ENCODE data around the gene SSBP3. TPM values are rescaled to one million over a fixed set of nuclear protein-coding genes. Genes with fewer than 3 reads are reported as not detected.
"Not testable (repeated sequence)": the region's sequence is repeated elsewhere in the genome, so short reads cannot be mapped to it uniquely, and the experiment has no call there.

Gene SSBP3
- total RNA-seq, 2 experiments from 2014 or later = 62.2 to 63.2 TPM

DNA sequence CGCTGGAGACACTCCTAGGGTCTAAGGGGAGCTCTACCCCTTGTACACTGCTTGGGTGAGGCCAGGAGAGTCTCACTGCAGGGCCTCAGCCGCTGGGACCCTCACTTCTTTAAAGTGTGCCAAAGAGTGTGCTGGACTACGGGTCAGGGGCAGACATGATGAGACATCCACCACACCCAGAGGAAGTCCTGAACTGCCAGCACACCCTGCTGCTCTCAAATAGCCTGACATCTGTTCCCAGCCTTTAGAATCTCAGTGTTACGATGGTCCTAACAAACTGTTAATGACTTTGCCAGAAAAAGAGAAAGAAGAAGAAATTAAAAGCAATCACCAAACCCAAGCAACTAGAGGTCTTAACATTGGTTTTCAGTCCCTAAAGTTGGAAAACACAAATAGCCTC is 157.2 kb downstream of the SSBP3 start:
- CTCF ChIA-PET = no interaction called here

DNA sequence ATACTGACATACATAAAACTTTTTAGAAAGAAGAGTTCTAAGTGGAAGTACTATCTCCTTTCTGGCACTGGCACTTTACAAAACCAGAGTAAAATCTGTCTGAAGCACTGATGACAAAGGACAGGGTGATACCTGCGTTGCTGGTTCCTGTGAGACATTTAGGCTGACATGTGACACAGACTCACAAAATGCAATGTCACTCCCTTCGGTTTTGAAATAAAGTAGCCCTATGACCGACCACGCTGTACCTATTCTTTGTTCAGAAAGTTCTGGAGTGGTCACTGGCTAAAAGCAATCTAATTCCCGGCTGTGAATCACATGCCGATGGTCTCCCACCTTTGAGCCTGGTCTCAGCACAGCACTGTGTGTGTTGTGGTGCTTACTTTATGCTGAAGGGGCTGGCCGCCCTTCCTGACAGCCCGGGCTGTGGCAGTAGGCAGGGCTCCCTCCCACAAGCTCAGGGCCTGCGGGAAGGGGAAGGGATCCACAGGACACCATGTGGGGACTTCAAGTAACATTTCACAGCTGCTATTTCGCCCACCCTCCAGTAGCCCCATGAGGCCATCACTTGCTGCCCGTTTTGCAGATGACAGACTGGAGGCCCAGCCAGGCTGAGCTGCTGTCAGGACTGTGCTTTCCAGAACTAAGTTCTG is 158.2 kb downstream of the SSBP3 start:
- ChIA-PET POLR2A (no interaction called here), CTCF (no interaction called here)

More for the DNA sequence above, 157.2 kb downstream of the SSBP3 start:
- POLR2A ChIA-PET = no interaction called here

GRCh38 chr1:54246116-54246721 is 160.0 kb downstream of the SSBP3 start:
- ChIA-PET POLR2A (no interaction called here), CTCF (no interaction called here)

DNA sequence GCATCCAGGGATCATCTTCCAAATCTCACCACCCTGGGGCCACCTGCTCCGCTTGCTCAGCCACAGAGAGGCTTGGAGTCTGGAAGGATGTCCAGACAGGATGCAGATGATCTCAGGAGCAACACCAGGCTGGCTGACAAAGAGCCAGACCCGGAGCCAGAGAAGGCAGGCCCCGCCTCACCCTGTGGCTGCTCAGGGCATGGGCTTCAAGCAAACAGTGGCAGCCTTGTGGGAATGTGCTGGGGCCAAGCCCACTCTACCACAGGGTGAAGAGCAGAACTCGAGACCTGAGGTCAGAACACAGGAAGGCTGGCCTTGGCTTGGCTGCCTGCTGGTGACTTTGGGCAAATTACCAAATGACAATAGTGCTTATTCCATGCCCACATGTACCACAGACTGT is 160.7 kb downstream of the SSBP3 start:
- POLR2A ChIA-PET = no interaction called here
- CTCF ChIA-PET = no interaction called here

GRCh38 chr1:54244655-54245054 is 161.5 kb downstream of the SSBP3 start:
- ChIA-PET POLR2A (no interaction called here), CTCF (no interaction called here)

DNA sequence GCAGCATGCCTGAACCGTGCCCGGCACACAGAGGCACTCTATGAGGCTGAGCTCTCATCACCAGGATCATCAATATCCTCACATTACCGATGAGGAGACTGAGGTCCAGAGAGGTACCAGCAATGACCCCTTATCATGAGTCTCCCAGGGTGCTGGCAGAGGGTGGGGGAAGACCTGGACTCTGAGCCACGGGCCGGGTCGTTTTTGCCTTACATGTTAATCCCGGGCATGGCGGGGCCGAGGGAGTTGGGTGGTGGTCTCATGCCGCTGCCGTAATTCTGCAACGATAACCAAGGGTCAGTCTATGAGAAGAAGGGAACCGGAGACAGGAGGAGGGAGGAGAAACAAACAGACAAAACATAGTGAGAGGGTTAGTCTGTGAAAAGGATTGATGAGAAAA is 163.2 kb downstream of the SSBP3 start:
- POLR2A ChIA-PET = no interaction called here
- CTCF ChIA-PET = no interaction called here

DNA sequence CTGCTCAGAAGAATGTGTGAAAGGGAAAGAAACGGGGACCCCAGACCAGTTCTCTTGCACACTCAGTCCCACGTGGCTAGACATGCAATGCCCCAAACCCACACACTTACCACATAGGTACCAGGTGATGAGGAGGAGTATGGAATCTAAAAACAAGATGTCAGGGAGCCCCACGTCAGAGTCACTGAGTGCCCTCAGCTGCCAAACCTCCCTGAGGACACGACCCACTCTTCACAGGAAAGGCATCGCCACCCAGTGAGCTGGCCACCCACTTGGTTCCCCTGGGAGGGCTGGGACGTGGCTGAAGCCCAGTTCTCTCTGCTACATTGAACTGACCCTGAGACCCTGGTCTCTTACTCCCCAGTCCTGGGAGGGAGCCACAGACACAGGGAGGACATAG is 164.8 kb downstream of the SSBP3 start:
- ChIA-PET CTCF (no interaction called here), POLR2A (no interaction called here)

DNA sequence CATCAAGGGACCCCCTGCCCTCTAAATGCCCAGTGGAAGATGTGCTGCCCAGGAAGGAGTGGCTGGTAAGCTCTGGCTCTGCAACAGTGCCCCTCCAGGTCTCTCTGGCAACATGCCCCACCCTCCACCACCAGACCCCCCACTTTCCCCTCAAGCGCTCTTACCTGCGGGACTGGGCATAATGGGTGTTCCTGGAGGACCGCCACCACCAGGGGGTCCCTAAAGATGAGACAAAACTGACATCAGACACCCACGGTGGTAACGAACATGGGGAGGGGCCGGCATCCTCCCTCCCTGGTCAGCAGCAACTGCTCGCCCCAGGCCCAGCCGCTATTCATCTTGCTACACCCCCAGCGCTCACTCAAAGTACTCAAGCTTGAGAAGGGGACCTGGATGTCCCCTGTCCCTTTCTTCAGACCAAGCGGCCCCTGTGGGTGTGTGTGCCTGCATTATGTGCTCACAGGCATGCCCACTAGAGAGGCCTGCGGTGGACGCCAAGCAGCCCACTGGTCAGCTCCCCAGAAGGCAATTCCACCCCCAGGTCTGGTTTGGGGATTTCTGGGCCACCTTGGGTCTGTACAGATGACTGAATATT is 165.4 kb downstream of the SSBP3 start:
- ChIA-PET CTCF (no interaction called here), POLR2A (no interaction called here)

GRCh38 chr1:54239631-54240031 is 166.6 kb downstream of the SSBP3 start:
- ChIA-PET CTCF (no interaction called here), POLR2A (interaction anchor here (0.6 kb wide), 1 partner anchor 180 kb away, joined by 4 read pairs; no protein-coding TSS in a partner anchor)

- ChIA-PET POLR2A (no interaction called here), CTCF (interaction anchor here (0.6 kb wide), 1 partner anchor 249 kb away, joined by 3 read pairs; no protein-coding TSS in a partner anchor)
Measured at GRCh38 chr1:54239035-54239383, 167.2 kb downstream of the SSBP3 start.

- POLR2A ChIA-PET = no interaction called here
- CTCF ChIA-PET = interaction anchor here (0.6 kb wide), 1 partner anchor 250 kb away, joined by 3 read pairs; no protein-coding TSS in a partner anchor
Measured at GRCh38 chr1:54238353-54239034, 167.7 kb downstream of the SSBP3 start.

DNA sequence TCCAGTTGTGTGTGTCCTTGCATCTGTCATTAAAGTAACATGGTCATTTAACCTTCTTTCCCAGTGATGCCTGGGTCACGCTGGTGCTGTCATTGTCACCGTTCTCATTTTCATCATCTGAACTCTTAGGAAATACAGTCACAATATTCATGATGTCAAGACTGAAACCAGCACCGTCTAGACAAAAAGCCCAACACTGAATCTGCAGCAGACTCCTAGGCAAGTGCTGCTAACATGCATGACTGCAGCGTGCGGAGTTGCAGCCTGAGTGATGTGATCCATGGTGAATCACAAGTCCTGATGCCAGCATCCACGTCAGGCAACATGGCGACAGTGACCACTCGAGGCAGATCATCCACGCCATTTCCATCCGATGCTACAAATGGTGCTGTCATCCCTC is 168.6 kb downstream of the SSBP3 start:
- CTCF ChIA-PET = interaction anchor here (0.6 kb wide), 1 partner anchor 254 kb away, joined by 3 read pairs; no protein-coding TSS in a partner anchor

GRCh38 chr1:54234284-54234683 is 171.9 kb downstream of the SSBP3 start:
- CTCF ChIA-PET = no interaction called here
- POLR2A ChIA-PET = no interaction called here

More for the DNA sequence above, 168.6 kb downstream of the SSBP3 start:
- POLR2A ChIA-PET = no interaction called here

DNA sequence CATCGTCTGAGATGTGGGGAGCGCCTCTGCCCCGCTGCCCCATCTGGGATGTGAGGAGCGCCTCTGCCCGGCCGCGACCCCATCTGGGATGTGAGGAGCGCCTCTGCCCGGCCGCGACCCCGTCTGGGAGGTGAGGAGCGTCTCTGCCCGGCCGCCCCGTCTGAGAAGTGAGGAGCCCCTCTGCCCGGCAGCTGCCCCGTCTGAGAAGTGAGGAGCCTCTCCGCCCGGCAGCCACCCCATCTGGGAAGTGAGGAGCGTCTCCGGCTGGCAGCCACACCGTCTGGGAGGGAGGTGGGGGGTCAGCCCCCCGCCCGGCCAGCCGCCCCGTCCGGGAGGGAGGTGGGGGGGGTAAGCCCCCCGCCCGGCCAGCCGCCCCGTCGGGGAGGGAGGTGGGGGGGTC is 173.0 kb downstream of the SSBP3 start:
- POLR2A ChIA-PET, CTCF ChIA-PET: not testable (repeated sequence)

- ChIA-PET POLR2A (no interaction called here), CTCF (interaction anchor here (1.2 to 1.6 kb wide), 2 partner anchors 257 to 259 kb away, joined by 4 to 6 read pairs; no protein-coding TSS in a partner anchor)
Measured at GRCh38 chr1:54230507-54231339, 175.5 kb downstream of the SSBP3 start.

DNA sequence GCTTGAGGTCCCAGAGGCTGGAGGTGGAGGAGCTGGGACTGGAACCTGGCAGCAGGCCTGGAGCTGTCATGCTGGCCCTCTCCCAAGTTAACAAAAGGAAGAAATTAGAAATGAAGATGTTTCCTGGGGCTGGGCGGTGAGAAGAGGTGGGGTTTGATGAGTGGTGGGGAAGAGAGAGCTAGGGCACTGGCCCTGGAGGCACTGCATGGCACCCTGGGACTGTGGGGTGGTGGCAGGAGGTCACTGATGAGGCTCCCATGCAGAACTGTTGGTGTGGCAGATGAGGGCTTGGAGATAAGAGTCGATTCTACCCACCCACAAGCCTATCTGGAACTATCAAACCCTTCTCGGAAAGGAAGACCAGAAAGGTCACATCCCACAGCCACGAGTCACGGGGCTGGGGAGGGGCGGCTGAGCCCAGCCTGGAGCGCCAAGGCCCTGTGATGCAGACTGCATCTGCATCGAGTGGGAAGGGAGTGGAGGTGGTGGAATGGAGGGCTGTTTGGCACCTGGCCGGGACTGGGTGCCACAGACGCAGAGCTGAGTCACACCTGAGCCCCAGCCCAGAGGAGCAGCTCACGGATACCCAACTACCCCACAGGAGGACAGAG is 176.8 kb downstream of the SSBP3 start:
- POLR2A ChIA-PET = no interaction called here
- CTCF ChIA-PET = interaction anchor here (1.2 to 1.6 kb wide), 2 partner anchors 258 to 260 kb away, joined by 4 to 6 read pairs; no protein-coding TSS in a partner anchor

DNA sequence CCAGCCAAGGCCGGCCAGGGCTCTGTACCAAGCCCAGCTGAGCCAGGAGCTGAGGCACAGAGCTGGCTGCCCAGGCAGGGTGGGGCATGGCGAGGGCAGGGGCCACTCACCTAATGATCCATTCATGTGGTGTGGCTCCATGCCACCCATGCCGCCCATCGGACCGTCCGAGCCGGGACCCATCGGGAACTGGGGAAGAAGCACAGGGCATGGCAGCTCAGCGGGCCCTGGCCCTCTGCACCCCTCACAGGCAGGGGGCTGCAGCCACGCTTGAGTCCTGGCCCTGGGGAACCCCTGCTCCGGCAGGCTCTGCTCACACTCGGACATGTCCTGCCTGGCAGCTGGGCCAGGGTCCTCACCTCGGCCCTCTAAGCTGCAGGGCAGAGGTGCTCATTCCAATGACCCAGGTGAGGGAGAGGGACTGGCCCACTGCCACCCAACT is 177.5 kb downstream of the SSBP3 start:
- ChIA-PET CTCF (no interaction called here), POLR2A (no interaction called here)

- CTCF ChIA-PET = no interaction called here
- POLR2A ChIA-PET = no interaction called here
Measured at GRCh38 chr1:54227891-54228310, 178.3 kb downstream of the SSBP3 start.

- ChIA-PET POLR2A (no interaction called here), CTCF (no interaction called here)
Measured at GRCh38 chr1:54227091-54227602, 179.0 kb downstream of the SSBP3 start.
